Activated T-helper 17 cell treated with anti-CD3 and anti-CD28 coated beads, Interleukin-2, amount 50 U/mL, for 72 hours (primary cell): ENCODE data around the gene URAD. TPM values are rescaled to one million over a fixed set of nuclear protein-coding genes. Genes with fewer than 3 reads are reported as not detected.

Experiments
- ATAC-seq: fragments of 150-1000 bp; cut with Tn5 transposase; replicated peaks from 2 replicates; pipeline ENCODE4 v1.10.0; 2021; ENCODE audit warnings: mild to moderate bottlenecking, moderate library complexity
- H3K27ac Mint-ChIP-seq: one replicate; pipeline ENCODE4 v1.8.0; 2022; ENCODE audit warnings: mixed read lengths
- H3K27me3 Mint-ChIP-seq: one replicate; pipeline ENCODE4 v1.8.0; 2022; ENCODE audit warnings: mixed read lengths
- H3K36me3 Mint-ChIP-seq: one replicate; pipeline ENCODE4 v1.8.0; 2022; ENCODE audit warnings: low read depth, mild to moderate bottlenecking, mixed read lengths
- H3K4me1 Mint-ChIP-seq: one replicate; pipeline ENCODE4 v1.8.0; 2022; ENCODE audit warnings: mixed read lengths
- H3K4me3 Mint-ChIP-seq: one replicate; pipeline ENCODE4 v1.8.0; 2022; ENCODE audit warnings: mild to moderate bottlenecking, mixed read lengths
- H3K9me3 Mint-ChIP-seq: one replicate; pipeline ENCODE4 v1.8.0; 2022; ENCODE audit warnings: mixed read lengths
- total RNA-seq, 2 donors: library from RNA; stranded (reverse); gene quantifications; one replicate each; pipeline ENCODE4 v1.2.3, GENCODE V29; 2022

Gene URAD
- total RNA-seq, 2 donors from 2014 or later, result not detected

DNA sequence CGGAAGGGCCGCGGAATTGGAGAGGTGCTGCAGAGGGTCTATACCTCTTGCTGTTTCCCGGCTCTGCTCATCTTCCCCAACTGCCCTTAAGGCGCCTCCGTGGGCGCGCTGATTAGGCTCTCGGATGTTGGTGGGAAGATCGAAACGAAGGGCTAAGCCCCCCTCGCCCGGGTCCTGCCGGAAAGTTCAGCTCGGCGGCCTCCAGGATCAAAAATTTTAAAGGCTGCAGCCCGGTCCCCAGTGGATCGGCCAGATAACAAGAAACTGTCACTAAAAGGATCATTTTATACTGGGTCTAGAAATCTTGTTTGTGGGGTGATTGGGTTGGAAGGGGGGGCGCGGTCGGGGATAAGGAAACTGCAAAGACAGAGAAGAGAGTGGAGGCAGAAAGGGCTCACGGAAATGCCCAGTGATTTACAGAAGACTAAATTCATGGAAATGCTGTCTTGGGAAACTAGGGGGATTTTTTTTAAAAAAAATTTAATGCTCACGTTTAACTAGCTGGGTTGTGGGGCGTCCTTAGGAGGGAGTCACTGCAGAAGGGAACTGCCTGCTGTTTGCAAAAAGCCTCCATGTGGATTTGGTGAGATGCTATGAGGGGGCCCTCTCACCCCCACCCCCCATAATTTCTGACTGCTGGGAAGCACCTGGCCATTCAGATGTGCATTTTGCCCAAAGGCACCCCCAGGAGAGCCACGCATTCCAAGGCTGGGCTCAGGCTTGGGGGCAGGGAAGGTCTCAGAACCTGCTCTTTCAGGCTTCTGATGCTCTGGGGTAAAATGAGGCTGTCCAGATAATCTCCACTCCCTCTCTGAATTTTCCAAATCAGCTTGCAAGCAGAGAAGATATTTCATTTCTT is 27.0 kb downstream of the URAD start:
- H3K4me3 Mint-ChIP-seq, result no peak overlapping the region
- ATAC-seq, result no peak
- no peaks in the 10 kb centered on the region for H3K9me3 Mint-ChIP-seq
- H3K27me3 Mint-ChIP-seq, result peaks cover 54% of the 10 kb centered on the region
- no peaks in the 10 kb centered on the region for H3K36me3 Mint-ChIP-seq
- no peaks in the 10 kb centered on the region for H3K4me1 Mint-ChIP-seq
- no peak overlapping the region for H3K27ac Mint-ChIP-seq

DNA sequence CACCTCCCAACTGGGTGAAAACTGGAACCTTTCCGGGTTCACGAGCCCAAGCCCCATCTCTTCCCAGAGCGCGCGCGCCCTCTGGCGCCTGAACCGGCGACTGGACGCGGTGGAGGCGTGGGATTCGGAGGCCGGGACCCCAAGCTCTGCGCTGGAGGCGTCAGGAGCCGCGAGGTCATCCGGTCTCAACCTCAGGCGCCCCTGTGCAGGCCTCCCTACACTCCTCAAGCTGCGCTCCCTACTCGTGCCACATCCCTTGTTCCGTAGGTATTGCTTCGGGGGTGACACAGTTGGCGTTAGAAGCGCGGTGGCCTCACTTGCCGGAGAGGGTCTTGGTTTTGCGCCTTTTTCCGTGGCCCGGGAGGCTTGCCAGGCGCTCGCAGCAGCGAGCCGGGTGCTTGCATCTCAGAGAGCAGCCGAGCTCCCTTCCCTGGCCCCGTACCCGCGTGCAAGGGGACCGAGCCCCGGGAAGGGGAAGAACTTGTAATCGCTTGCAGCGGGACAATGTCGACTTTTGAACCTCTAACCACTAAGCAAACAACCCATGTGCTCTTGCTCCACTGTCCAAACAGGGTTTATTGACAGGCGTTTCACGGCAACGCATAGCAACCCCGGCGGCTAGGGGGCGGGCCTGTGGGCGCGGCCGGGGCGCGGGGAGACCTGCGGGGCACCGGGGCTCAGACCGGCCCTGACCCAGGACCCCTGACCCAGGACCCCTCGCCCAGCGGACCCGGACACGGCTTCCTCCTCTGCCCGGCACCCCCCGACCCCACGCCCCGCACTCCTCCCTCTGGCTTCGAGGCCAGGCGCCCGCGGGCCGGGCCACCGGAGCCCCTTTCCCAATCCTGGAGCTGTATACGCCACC is 27.9 kb downstream of the URAD start:
- Mint-ChIP-seq H3K27ac (no peak overlapping the region), H3K27me3 (peaks cover 48% of the 10 kb centered on the region), H3K4me1 (no peaks in the 10 kb centered on the region), H3K36me3 (no peaks in the 10 kb centered on the region), H3K4me3 (peak overlapping the region; percentile 58), H3K9me3 (no peaks in the 10 kb centered on the region)
- peak; percentile 58 for ATAC-seq

DNA sequence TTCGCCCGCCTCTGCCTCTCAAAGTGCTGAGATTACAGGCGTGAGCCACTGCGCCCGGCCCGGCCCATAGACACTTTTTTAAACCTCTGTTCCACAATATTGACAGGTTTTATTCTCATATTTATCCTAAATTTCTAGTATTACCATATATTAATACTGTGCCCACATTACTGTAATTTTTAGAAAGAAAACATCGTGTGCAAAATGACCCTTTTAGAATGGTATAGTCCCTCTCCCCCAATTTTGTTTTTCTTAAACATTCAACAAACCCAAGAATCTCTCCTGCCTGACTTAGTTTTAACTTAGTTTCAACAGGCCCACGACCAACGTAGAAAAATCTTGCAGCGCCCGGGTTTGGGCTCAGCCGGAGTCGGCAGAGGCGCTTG is 28.5 kb downstream of the URAD start:
- ATAC-seq, result no peak
- Mint-ChIP-seq H3K36me3 (no peaks in the 10 kb centered on the region), H3K4me1 (no peaks in the 10 kb centered on the region), H3K4me3 (peak overlapping the region; percentile 58), H3K27ac (no peak overlapping the region), H3K27me3 (peaks cover 50% of the 10 kb centered on the region), H3K9me3 (no peaks in the 10 kb centered on the region)

DNA sequence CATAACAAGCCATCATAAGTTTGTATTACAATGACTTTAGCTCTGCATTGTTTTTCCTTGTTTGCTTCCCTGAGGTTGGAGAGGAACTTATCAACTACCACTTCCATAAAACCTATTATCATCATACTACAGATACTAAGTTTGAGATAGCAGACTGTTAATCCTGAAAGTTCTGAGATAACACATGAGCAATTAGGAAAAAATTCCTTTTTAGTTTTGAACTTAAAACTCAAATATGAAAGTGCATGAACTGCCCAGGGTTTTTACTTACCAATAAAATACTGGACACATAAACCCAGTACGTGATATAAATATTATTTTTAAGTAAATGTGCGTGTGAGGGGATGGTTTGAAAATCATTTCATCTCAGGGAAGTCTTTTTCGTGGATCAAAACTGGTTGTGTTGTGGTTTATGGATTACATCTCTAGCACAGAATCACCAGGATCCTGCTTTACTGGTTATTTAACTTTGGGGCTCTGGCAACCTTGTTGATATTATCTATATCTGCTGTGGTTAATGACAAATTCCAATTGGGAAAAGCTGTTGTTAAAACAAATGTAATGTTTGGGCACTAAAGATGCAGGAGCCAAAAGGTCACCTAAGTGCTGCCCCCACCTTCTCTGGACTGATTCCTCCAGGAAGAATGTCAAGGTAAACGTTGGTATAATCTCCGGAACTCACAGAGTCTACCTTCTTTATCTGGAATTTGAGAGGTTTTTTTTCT is 31.8 kb downstream of the URAD start:
- H3K4me3 Mint-ChIP-seq, result no peak overlapping the region
- no peaks in the 10 kb centered on the region for H3K9me3 Mint-ChIP-seq
- no peak overlapping the region for H3K27ac Mint-ChIP-seq

DNA sequence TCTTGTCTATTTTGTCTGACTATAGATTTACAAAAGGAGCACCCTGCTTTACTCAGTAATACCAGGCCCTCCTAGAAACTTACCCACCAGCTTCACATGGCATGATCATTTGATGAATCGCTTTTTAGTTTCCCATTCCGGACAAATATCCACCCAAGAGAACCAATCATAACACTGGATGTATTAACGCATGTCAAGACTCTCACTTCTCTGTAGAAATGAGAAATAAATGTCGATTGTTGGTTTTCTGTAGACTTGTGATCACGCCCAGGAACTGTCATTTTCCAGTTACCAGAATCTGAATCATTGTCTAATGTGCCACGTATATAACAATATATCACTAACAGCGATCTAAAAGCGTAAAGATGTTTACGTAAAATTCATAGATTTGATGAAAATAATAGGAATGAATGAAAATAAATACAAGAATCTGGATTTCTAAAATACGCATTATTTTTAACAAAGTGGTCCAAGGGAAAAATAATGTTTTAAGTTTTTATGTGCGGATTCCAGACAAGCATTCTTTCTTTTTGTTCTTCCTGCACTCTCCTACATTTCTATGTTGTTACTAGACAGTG is 33.4 kb downstream of the URAD start:
- Mint-ChIP-seq H3K4me1 (no peaks in the 10 kb centered on the region), H3K9me3 (no peaks in the 10 kb centered on the region), H3K4me3 (no peak overlapping the region), H3K27me3 (peaks cover 48% of the 10 kb centered on the region), H3K27ac (no peak overlapping the region), H3K36me3 (no peaks in the 10 kb centered on the region)
- ATAC-seq, result no peak

More for the DNA sequence above, 31.8 kb downstream of the URAD start:
- no peaks in the 10 kb centered on the region for H3K36me3 Mint-ChIP-seq
- H3K27me3 Mint-ChIP-seq, result peaks cover 47% of the 10 kb centered on the region
- no peak for ATAC-seq
- no peaks in the 10 kb centered on the region for H3K4me1 Mint-ChIP-seq

DNA sequence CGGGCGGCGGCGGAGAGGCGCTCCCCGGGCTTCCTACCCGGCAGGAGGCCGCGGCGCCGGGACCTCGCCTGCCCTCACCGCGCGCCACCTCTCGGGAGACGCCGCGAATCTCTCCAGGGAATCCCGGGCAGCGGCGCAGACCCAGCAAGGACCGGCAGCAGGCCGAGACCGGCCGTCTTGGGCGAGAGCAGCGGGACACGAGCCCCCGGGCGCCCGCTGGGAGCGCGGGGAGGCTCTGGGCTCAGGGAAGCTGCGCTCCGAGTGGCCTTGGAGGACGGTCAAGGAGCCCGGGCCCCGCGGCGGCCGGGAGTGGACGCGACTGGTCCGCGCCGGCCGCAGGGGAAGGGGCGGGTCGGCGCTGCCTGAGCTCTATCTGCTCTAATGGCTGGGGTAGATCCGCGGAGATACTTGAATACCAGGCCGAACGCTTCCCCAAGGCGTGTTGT is 34.1 kb downstream of the URAD start:
- peaks cover 48% of the 10 kb centered on the region for H3K27me3 Mint-ChIP-seq
- peak; percentile 52 for ATAC-seq
- peak overlapping the region; percentile 72 for H3K4me3 Mint-ChIP-seq
- no peak overlapping the region for H3K27ac Mint-ChIP-seq
- H3K9me3 Mint-ChIP-seq, result no peaks in the 10 kb centered on the region
- H3K36me3 Mint-ChIP-seq, result no peaks in the 10 kb centered on the region
- H3K4me1 Mint-ChIP-seq, result no peaks in the 10 kb centered on the region

DNA sequence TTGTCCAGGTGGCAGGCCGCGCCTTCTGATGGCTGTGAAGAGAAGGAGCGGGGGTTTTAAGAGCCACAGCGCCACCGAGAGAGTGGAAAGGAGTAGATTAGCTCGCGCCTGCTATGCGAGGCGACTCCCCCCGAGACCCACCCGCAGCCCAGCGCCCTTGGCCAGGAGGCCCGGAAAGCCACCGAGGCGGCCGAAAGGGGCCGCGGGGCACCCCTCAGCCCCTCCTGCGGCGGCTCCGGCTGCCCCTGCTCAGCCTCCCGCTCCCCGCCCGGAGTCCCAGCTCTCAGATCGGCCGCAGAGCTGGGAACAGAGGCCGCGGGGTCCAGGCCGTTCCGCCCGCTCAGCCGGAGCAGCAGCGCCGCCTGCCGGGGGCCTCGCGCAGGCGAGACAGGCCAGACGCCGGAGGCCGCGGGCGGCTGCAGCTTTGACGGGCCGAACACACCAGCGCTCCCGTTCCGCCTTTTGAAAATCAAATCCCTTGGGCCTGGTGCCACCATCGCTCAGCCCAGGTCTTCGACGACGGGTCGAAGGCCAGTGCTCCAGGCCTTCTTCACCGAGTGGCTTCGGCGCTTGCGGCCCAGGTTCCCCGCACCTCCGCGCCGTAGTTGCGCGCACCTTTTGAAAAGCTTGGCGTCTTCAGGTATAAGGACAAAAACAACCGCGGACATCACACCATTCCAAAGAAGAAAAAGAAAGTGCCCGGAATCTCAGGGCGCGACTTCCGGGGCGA is 34.7 kb downstream of the URAD start:
- Mint-ChIP-seq H3K27me3 (peaks cover 46% of the 10 kb centered on the region), H3K27ac (no peak overlapping the region)

DNA sequence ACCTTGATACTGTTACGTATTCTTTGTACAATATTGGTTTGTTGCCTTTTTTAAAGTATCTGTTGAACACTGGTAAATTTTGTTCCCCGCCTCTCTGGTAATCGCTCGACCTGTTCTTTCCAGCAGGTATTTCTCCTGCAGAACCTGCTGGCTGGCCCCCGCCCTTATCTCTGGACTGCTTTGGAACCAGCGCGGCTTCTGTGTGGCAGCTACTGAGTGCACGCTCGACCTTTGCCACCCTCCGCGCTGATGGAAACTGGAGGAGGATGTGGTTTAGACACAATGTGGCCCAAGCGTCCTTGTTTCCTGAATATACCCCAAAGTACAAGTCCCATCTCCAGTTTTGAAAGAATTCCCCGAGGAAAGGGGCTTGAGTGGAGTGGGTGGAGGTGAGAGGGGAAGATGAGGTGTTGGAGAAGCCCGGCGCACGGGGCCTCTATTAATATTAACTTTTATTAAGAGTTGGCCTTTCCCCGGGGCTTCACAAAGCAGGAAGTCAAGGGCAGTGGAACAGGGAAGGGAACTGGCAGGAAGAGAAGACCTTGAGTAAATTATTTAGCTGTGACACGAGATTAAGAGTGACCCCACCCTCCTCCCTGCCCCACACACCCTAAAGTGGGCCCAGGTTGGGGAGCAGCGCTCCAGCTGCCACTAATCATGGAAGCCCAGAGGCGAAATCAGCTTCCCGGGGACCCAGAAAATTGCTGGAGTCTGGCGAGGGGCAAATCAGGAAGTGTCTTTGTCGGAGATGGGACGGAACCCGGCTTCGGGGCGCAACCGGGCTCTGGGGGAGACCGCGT is 35.4 kb downstream of the URAD start:
- Mint-ChIP-seq H3K9me3 (no peaks in the 10 kb centered on the region), H3K4me1 (no peaks in the 10 kb centered on the region), H3K4me3 (peak overlapping the region; percentile 66), H3K36me3 (no peaks in the 10 kb centered on the region), H3K27me3 (peaks cover 44% of the 10 kb centered on the region), H3K27ac (no peak overlapping the region)
- no peak for ATAC-seq

More for the DNA sequence above, 34.7 kb downstream of the URAD start:
- peak; percentile 96 for ATAC-seq
- peak overlapping the region; percentile 72 for H3K4me3 Mint-ChIP-seq
- H3K4me1 Mint-ChIP-seq, result no peaks in the 10 kb centered on the region
- no peaks in the 10 kb centered on the region for H3K9me3 Mint-ChIP-seq
- no peaks in the 10 kb centered on the region for H3K36me3 Mint-ChIP-seq

DNA sequence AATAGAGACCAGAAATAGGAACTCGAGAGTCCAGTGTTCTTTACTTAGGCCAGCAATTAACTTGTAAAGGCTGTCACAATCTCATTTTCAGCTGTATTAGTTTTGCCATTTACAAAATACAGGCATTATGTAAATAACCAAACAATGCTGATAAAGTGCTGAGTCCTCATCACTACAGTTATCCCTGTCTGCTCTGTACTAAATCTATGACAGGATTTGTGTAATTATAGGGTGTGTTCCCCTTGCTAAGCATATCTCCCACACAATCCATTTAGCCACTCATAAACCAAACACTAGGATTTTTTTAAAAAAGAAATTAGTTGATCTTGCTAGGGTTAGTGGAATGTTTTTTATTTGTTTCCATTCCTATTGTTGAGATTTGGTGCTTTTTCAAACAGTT is 45.5 kb downstream of the URAD start:
- peaks cover 10% of the 10 kb centered on the region for H3K27me3 Mint-ChIP-seq
- no peak for ATAC-seq

DNA sequence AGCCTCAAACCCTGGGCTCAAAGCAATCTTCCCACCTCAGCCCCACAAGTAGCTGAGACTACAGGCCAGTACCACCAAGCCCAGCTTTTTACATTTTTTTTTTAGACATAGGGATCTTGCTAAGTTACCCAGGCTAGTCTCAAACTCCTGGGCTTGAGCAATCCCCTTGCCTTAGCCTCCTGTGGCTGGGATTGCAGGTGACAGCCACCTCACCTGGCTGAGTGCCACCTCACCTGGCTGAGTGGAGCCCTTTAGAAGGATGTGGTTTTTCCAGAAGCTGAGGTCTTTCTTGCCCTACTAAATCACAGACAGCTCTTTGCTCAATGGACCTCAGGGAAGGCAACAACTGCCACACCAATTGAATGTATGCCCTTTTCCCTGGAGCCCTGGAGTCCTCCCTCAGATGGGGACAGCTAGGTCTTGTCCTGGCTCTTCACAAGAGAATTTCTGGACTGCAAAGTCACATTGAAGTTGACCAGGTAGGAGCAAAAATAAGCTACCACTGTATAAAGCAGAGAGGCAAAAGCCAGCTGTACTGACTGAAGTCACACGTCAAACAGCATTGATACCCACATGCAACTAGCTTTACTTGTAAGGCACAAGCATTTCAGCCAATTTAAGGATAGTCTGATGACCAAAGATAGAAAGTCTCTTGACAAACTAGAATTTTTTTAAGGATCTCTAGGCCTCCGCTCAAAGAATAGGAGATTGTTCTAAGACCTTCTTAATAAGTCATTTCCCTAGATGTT is 54.7 kb downstream of the URAD start:
- no peaks in the 10 kb centered on the region for H3K9me3 Mint-ChIP-seq
- no peaks in the 10 kb centered on the region for H3K4me1 Mint-ChIP-seq
- H3K4me3 Mint-ChIP-seq, result no peak overlapping the region
- no peak overlapping the region for H3K27ac Mint-ChIP-seq
- peaks cover 38% of the 10 kb centered on the region for H3K27me3 Mint-ChIP-seq
- no peak for ATAC-seq
- no peaks in the 10 kb centered on the region for H3K36me3 Mint-ChIP-seq

More for the DNA sequence above, 45.5 kb downstream of the URAD start:
- Mint-ChIP-seq H3K4me1 (no peaks in the 10 kb centered on the region), H3K4me3 (no peak overlapping the region), H3K9me3 (no peaks in the 10 kb centered on the region), H3K36me3 (no peaks in the 10 kb centered on the region), H3K27ac (no peak overlapping the region)

DNA sequence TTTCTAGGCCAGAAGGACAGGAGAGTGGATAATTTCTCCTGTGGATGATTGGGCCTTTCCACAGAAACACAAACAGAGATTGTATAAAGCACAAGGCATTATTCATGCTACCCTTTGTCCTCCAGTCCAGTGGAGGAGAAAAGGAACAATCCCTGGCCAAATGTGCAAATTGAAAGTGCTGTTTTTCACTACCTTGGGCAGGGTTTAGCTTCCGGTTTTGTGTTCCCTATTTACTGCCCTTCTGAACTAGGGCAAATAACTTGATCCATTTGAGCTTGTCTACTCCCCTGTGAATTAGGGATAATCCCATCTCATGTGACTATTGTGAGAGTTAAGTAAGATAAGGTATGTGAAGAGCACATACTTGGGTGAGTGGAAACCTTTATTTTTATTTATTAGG is 55.4 kb downstream of the URAD start:
- Mint-ChIP-seq H3K9me3 (no peaks in the 10 kb centered on the region), H3K27ac (no peak overlapping the region), H3K4me1 (no peaks in the 10 kb centered on the region), H3K36me3 (no peaks in the 10 kb centered on the region), H3K27me3 (peaks cover 43% of the 10 kb centered on the region), H3K4me3 (no peak overlapping the region)
- no peak for ATAC-seq

DNA sequence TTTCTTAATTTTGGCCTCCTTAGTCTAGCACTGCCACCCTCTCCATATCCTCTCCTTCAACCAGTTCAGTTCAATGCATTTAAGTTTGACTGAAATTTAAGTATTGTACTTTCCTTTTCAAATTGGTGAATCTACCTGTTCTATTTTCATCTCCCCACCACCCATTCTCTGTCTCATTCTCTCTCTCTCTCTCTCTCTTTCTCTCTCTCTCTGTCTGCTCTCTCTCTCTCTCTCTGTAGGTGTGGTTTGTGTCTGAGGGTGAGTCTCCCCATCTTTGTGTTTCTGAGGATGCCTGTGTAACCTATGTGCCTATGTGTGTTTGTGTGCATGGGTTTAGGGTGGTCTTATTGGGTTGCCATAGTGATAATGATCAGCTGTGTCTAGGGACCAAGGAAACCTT is 58.6 kb downstream of the URAD start:
- Mint-ChIP-seq H3K27ac (no peak overlapping the region), H3K4me1 (no peaks in the 10 kb centered on the region), H3K27me3 (peaks cover 70% of the 10 kb centered on the region), H3K4me3 (no peak overlapping the region), H3K9me3 (no peaks in the 10 kb centered on the region), H3K36me3 (no peaks in the 10 kb centered on the region)
- ATAC-seq, result no peak
